Liver (tissue), 3 donors: Measurements from ENCODE around the gene DHCR24.

Experiments used
- EGR1 ChIP-seq, 2 donors: IDR thresholded peaks; 2 replicates each; pipeline ENCODE4 v1.6.1; 2016 to 2018; ENCODE audit warnings: antibody characterized with exemption in 2 of 2, low read depth in 2 of 2
- RAD21 ChIP-seq, 2 donors: IDR thresholded peaks; 2 replicates each; pipeline ENCODE4 v1.6.1; 2016; ENCODE audit warnings: antibody characterized with exemption in 2 of 2, mild to moderate bottlenecking in 2 of 2
- REST ChIP-seq: IDR thresholded peaks from 2 replicates; pipeline ENCODE4 v1.6.1; 2016; ENCODE audit warnings: antibody characterized with exemption, mild to moderate bottlenecking
- ZBTB33 ChIP-seq: IDR thresholded peaks from 2 replicates; pipeline ENCODE4 v1.6.1; 2016; ENCODE audit warnings: antibody characterized with exemption
- TF ChIP-seq, protein P1 (sequence below): fragments of 150-350 bp; IDR thresholded peaks from 2 replicates; pipeline ENCODE4 v1.5.1; 2017; ENCODE audit warnings: improper control_type of control experiment, low read depth, low read length; ENCODE audit not compliant: missing input control
- donor health status: healthy.
- donor health status: healthy.

DNA sequence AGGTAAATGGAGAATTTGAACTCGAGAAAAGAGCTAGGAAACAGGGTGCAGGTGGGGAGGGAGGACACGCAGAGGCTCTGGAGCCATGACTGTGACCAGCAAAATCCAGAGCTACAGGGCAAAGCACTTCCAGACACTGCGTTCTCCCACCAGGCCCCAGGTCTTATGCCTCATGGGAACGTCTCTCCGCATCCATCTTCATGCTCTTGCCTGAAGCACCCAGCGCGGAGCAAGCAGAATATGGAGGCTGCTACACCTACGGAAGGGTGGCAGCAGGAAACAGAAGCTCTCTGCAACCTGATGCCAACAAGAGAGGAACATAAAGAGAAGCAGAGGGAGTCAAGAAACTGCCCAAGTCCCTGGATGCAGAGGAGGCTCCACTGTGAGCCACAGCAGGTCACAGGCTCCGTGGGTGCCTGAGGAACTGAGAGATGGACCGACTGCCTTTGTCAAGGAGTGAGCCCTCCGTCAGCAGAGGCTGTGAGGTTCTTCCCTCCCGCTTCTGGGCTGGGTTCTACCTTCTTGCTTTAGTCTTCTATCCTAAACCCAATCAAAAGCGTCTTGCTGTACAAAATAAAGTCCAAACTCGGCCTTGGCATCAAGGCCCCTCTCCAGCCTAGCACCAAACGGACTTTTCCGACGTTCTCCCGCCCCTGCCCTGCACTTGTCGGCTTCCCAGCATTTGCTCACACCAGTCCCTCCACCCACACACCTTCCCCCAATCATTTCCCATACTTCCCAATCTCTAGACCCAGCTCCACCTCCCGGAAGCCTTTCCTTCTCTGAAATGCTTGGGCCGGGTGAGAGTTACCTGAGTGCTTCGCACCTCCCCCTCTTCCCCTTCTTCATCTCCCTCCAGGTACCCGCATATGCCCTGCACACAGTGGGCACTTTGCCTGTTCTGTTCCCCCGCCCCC, 930 bp downstream of the DHCR24 start:
- TF ChIP-seq, protein P1, sequence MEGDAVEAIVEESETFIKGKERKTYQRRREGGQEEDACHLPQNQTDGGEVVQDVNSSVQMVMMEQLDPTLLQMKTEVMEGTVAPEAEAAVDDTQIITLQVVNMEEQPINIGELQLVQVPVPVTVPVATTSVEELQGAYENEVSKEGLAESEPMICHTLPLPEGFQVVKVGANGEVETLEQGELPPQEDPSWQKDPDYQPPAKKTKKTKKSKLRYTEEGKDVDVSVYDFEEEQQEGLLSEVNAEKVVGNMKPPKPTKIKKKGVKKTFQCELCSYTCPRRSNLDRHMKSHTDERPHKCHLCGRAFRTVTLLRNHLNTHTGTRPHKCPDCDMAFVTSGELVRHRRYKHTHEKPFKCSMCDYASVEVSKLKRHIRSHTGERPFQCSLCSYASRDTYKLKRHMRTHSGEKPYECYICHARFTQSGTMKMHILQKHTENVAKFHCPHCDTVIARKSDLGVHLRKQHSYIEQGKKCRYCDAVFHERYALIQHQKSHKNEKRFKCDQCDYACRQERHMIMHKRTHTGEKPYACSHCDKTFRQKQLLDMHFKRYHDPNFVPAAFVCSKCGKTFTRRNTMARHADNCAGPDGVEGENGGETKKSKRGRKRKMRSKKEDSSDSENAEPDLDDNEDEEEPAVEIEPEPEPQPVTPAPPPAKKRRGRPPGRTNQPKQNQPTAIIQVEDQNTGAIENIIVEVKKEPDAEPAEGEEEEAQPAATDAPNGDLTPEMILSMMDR = no peak
- TF ChIP-seq EGR1 (IDR thresholded peaks at IDR 0.05; ENCODE audit: low read depth in 2 of 2) = peak; percentile 81 to 82
- TF ChIP-seq ZBTB33 = no peak
- TF ChIP-seq RAD21 (IDR thresholded peaks at IDR 0.05) = peak in 1 of 2 donors; percentile 16
- no peak for TF ChIP-seq REST
